Urothelium cell line (cell line): ENCODE results near the gene GRM5.
"Not testable (repeated sequence)": the region's sequence is repeated elsewhere in the genome, so short reads cannot be mapped to it uniquely, and the experiment has no call there.

Experiments used
- DNase-seq: peaks from one replicate; pipeline ENCODE4 v3.0.0; 2011; ENCODE audit warnings: low spot score, mixed read lengths
- FAIRE-seq: peaks from 2 replicates; lab custom pipeline; 2011; peaks lifted over from hg19 to GRCh38; lab: Jason Lieb, UNC

The GRM5 gene

GRCh38 chr11:89065651-89066201 is at the start of gene GRM5:
Gene GRM5 (minus strand): TSS chr11:89065982. CDS start chr11:89047872, 18,110 bp downstream.
- DNase-seq (peak; percentile 20), FAIRE-seq (peak; percentile 30)

- DNase-seq (peak; percentile 2), FAIRE-seq (peak; percentile 94)
Observed at GRCh38 chr11:89097956-89098355, 32.2 kb upstream of the GRM5 start.

- not testable (repeated sequence) for FAIRE-seq, DNase-seq
Observed at GRCh38 chr11:89093806-89094205, 28.0 kb upstream of the GRM5 start.

- not testable (repeated sequence) for DNase-seq, FAIRE-seq
Observed at GRCh38 chr11:89084951-89085350, 19.2 kb upstream of the GRM5 start.

GRCh38 chr11:89070911-89071310 is 5.1 kb upstream of the GRM5 start:
- not testable (repeated sequence) for DNase-seq, FAIRE-seq

GRCh38 chr11:89067264-89067663 is 1.5 kb upstream of the GRM5 start:
- DNase-seq (no peak), FAIRE-seq (no peak)

- DNase-seq (no peak), FAIRE-seq (no peak)
Observed at GRCh38 chr11:89065066-89065465, 716 bp downstream of the GRM5 start.

GRCh38 chr11:89063481-89063951 is 2.3 kb downstream of the GRM5 start:
- DNase-seq, FAIRE-seq: not testable (repeated sequence)

- peak; percentile 90 for FAIRE-seq
- DNase-seq: not testable (repeated sequence)
Observed at GRCh38 chr11:89062771-89063298, 2.9 kb downstream of the GRM5 start.

- DNase-seq: not testable (repeated sequence)
- peak; percentile 52 for FAIRE-seq
Observed at GRCh38 chr11:89061839-89062238, 3.9 kb downstream of the GRM5 start.

GRCh38 chr11:89057406-89057805 is 8.4 kb downstream of the GRM5 start:
- not testable (repeated sequence) for FAIRE-seq

GRCh38 chr11:89052220-89052619 is 13.6 kb downstream of the GRM5 start:
- DNase-seq (no peak), FAIRE-seq (no peak)

More at GRCh38 chr11:89057406-89057805, 8.4 kb downstream of the GRM5 start:
- not testable (repeated sequence) for DNase-seq

GRCh38 chr11:89047159-89047558 is 18.6 kb downstream of the GRM5 start:
- not testable (repeated sequence) for FAIRE-seq, DNase-seq

GRCh38 chr11:89043861-89044588 is 21.8 kb downstream of the GRM5 start:
- peak; percentile 46 for FAIRE-seq
- not testable (repeated sequence) for DNase-seq

- not testable (repeated sequence) for DNase-seq, FAIRE-seq
Observed at GRCh38 chr11:89029671-89030070, 36.1 kb downstream of the GRM5 start.

GRCh38 chr11:89021339-89021738 is 44.4 kb downstream of the GRM5 start:
- no peak for DNase-seq
- no peak for FAIRE-seq

GRCh38 chr11:89019827-89020547 is 45.8 kb downstream of the GRM5 start:
- DNase-seq: not testable (repeated sequence)
- FAIRE-seq: peak; percentile 82

- FAIRE-seq: no peak
- DNase-seq: no peak
Observed at GRCh38 chr11:89016214-89016613, 49.6 kb downstream of the GRM5 start.

- DNase-seq: no peak
- no peak for FAIRE-seq
Observed at GRCh38 chr11:89015614-89016013, 50.2 kb downstream of the GRM5 start.

GRCh38 chr11:89000852-89001251 is 64.9 kb downstream of the GRM5 start:
- not testable (repeated sequence) for DNase-seq, FAIRE-seq

- DNase-seq (peak; percentile 1), FAIRE-seq (no peak)
Observed at GRCh38 chr11:88979641-88980040, 86.1 kb downstream of the GRM5 start.
